Neuronal stem cell (in vitro differentiated cells): ENCODE results near the gene ATP8B3.

Experiments
- DNase-seq: peaks from one replicate; pipeline ENCODE4 v3.0.0-alpha.2; 2013; ENCODE audit warnings: low spot score
- H2AFZ ChIP-seq: one replicate; pipeline ENCODE4 v1.6.1; 2013; ENCODE audit warnings: mild to moderate bottlenecking, low read length, inconsistent platforms
- H2AK5ac ChIP-seq: 2 replicates; pipeline ENCODE4 v1.6.1; 2013; ENCODE audit warnings: low read depth, mild to moderate bottlenecking, inconsistent platforms, low read length, moderate library complexity, mixed read lengths
- H2BK120ac ChIP-seq: 2 replicates; pipeline ENCODE4 v1.6.1; 2013; ENCODE audit warnings: low read depth, mild to moderate bottlenecking, inconsistent platforms, low read length, moderate library complexity, mixed read lengths
- H2BK12ac ChIP-seq: one replicate; pipeline ENCODE4 v1.6.1; 2013; ENCODE audit warnings: low read length, inconsistent platforms
- H2BK15ac ChIP-seq: 2 replicates; pipeline ENCODE4 v1.6.1; 2013; ENCODE audit warnings: mild to moderate bottlenecking, low read length, inconsistent platforms, mixed read lengths
- H2BK5ac ChIP-seq: one replicate; pipeline ENCODE4 v1.6.1; 2013; ENCODE audit warnings: inconsistent platforms, mild to moderate bottlenecking, low read length, moderate library complexity
- H3K14ac ChIP-seq: one replicate; pipeline ENCODE4 v1.6.1; 2013; ENCODE audit warnings: low read length, inconsistent platforms
- H3K18ac ChIP-seq: 2 replicates; pipeline ENCODE4 v1.6.1; 2013; ENCODE audit warnings: low read length, inconsistent platforms
- H3K23ac ChIP-seq: 2 replicates; pipeline ENCODE4 v1.6.1; 2013; ENCODE audit warnings: low read depth, mild to moderate bottlenecking, mixed read lengths, low read length, inconsistent platforms; ENCODE audit not compliant: poor library complexity
- H3K27ac ChIP-seq: replicated peaks from 3 replicates; pipeline ENCODE4 v1.5.1; 2013; ENCODE audit warnings: low read length, inconsistent platforms
- H3K27me3 ChIP-seq, 3 experiments: 2 replicates each; pipeline ENCODE4 v1.6.1; 2013; ENCODE audit warnings: low read length in 3 of 3, mild to moderate bottlenecking in 2 of 3, inconsistent platforms in 1 of 3, low read depth in 1 of 3, mixed read lengths in 1 of 3, moderate library complexity in 1 of 3; ENCODE audit not compliant: control insufficient read depth in 3 of 3, insufficient read depth in 3 of 3
- H3K36me3 ChIP-seq, 2 donors: replicated peaks in 1 of 2; 2 replicates each; pipeline ENCODE4 v1.6.1; 2013; ENCODE audit warnings: low read length in 2 of 2; ENCODE audit not compliant: control insufficient read depth in 2 of 2, insufficient read depth in 2 of 2
- H3K4ac ChIP-seq: 2 replicates; pipeline ENCODE4 v1.6.1; 2013; ENCODE audit warnings: inconsistent platforms, mild to moderate bottlenecking, low read length, moderate library complexity
- H3K4me1 ChIP-seq, 2 donors: 1 replicate in 1 of 2; 2 replicates in 1 of 2; pipeline ENCODE4 v1.6.1; 2013; ENCODE audit warnings: low read length in 2 of 2, low read depth in 1 of 2; ENCODE audit not compliant: control insufficient read depth in 2 of 2, insufficient read depth in 1 of 2
- H3K4me2 ChIP-seq: one replicate; pipeline ENCODE4 v1.6.1; 2013; ENCODE audit warnings: mild to moderate bottlenecking, low read length, inconsistent platforms; ENCODE audit not compliant: insufficient read depth, poor library complexity, severe bottlenecking
- H3K4me3 ChIP-seq, 2 donors: 2 replicates each; pipeline ENCODE4 v1.5.1; 2013; ENCODE audit warnings: low read length in 2 of 2, mild to moderate bottlenecking in 2 of 2, inconsistent platforms in 1 of 2, moderate library complexity in 1 of 2
- H3K79me1 ChIP-seq: one replicate; pipeline ENCODE4 v1.6.1; 2013; ENCODE audit warnings: low read depth, mild to moderate bottlenecking, inconsistent platforms, low read length, moderate library complexity
- H3K9ac ChIP-seq: one replicate; pipeline ENCODE4 v1.6.1; 2013; ENCODE audit warnings: mild to moderate bottlenecking, low read depth, low read length, inconsistent platforms; ENCODE audit not compliant: poor library complexity
- H3K9me3 ChIP-seq, 2 donors: replicated peaks in 1 of 2; 2 replicates each; pipeline versions ENCODE3 to v1.6.1; 2013; ENCODE audit warnings: low read length in 2 of 2, mild to moderate bottlenecking in 2 of 2, inconsistent platforms in 1 of 2, low read depth in 1 of 2, mixed read lengths in 1 of 2, moderate library complexity in 1 of 2; ENCODE audit not compliant: control insufficient read depth in 2 of 2, insufficient read depth in 1 of 2
- H4K8ac ChIP-seq: one replicate; pipeline ENCODE4 v1.6.1; 2013; ENCODE audit warnings: low read depth, mild to moderate bottlenecking, inconsistent platforms, low read length, moderate library complexity
- H4K91ac ChIP-seq: one replicate; pipeline ENCODE4 v1.6.1; 2013; ENCODE audit warnings: low read length, low read depth, mild to moderate bottlenecking, inconsistent platforms; ENCODE audit not compliant: poor library complexity
- WGBS, 2 donors: extraction: QIAGEN DNeasy Blood & Tissue Kit; methylation state at CpG; one replicate each; pipeline ENCODE4 v1.1.7; 2013; ENCODE audit warnings: missing lambda C conversion rate in 2 of 2, mixed read lengths in 1 of 2; ENCODE audit not compliant: insufficient read length in 2 of 2, insufficient replicate concordance in 1 of 2; ENCODE audit errors: extremely low coverage in 2 of 2; 5-methylcytosine and 5-hydroxymethylcytosine counted together

ATP8B3 gene

DNA sequence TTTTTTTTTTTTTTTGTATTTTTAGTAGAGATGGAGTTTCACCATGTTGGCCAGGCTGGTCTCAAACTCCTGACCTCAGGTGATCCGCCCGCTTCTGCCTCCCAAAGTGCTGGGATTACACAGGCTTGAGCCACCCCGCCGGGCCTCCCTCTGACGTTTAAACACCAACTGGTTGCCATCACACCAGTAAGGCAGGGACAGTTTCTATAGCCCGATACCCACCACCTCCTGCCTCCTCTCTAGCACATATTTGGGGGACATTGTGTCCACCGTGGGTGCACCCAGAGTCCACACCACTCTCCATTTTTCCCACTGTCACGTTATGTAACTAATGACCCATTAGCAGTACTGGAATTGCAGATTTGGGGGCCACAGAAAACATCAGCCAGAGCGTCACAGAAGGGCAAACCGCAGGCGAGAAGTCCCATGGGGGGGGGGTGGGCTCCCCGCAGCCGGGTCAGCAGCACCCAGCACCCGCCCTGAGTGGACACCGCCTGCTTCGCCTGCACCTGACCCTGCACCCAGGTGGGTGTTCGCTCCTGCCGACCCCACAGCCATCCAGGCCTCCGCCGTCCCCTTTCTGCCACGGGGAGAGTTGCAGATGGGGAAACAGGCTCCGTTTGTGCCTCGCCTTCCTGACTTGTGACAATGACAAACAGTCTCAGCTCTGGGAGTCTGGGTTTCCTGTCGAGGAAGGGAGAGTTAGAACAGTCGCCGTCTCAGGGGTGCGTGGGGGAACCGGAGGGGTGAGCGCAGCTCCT is 55.2 kb downstream of the ATP8B3 start:
- H2BK15ac ChIP-seq, result peak overlapping the region; percentile 6
- no peak overlapping the region for H4K8ac ChIP-seq
- no peak overlapping the region for H3K9ac ChIP-seq
- H3K79me1 ChIP-seq, result peaks cover 2% of the 10 kb centered on the region
- H3K4me2 ChIP-seq, result no peak overlapping the region
- no peak overlapping the region for H4K91ac ChIP-seq
- peak overlapping the region; percentile 39 for H2BK5ac ChIP-seq
- H2AFZ ChIP-seq, result peak overlapping the region; percentile 56
- H3K27ac ChIP-seq, result no peak overlapping the region
- DNase-seq, result no peak
- H3K23ac ChIP-seq, result no peak overlapping the region
- H3K4me3 ChIP-seq, result no peak overlapping the region
- peak overlapping the region; percentile 57 for H3K18ac ChIP-seq
- H3K4me1 ChIP-seq, result peaks cover 6 to 14% of the 10 kb centered on the region in 2 donors
- no peak overlapping the region for H2BK120ac ChIP-seq
- H3K4ac ChIP-seq, result peak overlapping the region; percentile 23
- no peak overlapping the region for H3K14ac ChIP-seq
- peak overlapping the region; percentile 19 for H2AK5ac ChIP-seq
- peaks cover 81 to 99% (median 96%) of the 10 kb centered on the region in 3 experiments for H3K27me3 ChIP-seq
- H2BK12ac ChIP-seq, result no peak overlapping the region
- no CpG with 5 or more reads among the region's 29 CpGs for WGBS, 2 donors
- peaks cover 0 to 2% of the 10 kb centered on the region in 2 donors for H3K9me3 ChIP-seq
- no peaks in the 10 kb centered on the region for H3K36me3 ChIP-seq

DNA sequence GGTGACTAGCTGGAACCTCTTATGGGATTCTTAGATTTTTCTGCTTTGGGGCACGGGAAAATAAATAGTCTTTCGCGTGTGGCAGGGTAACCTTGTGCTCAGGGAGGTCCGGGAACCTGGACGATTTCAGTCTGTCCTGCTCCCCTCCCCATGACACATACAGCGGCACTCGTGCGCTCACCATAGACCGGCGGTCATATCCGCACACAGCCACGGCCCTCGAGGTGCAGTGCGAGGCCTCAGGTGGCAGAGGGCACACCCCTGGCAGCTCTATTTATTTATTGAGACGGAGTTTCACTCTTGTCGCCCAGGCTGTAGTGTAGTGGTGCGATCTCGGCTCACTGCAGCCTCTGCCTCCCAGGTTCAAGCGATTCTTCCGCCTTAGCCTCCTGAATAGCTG is 55.8 kb downstream of the ATP8B3 start:
- no peak overlapping the region for H3K4me2 ChIP-seq
- no peaks in the 10 kb centered on the region for H3K36me3 ChIP-seq
- peak overlapping the region; percentile 57 for H3K18ac ChIP-seq
- H3K27ac ChIP-seq, result no peak overlapping the region
- peaks cover 80 to 99% (median 96%) of the 10 kb centered on the region in 3 experiments for H3K27me3 ChIP-seq
- no CpG with 5 or more reads among the region's 20 CpGs for WGBS, 2 donors
- peaks cover 2% of the 10 kb centered on the region for H3K79me1 ChIP-seq
- peak overlapping the region; percentile 53 for H2BK5ac ChIP-seq
- peak overlapping the region; percentile 81 for H2AK5ac ChIP-seq
- H3K4ac ChIP-seq, result no peak overlapping the region
- peak overlapping the region; percentile 22 for H2BK12ac ChIP-seq
- H3K9ac ChIP-seq, result no peak overlapping the region
- peaks cover 6 to 14% of the 10 kb centered on the region in 2 donors for H3K4me1 ChIP-seq
- no peak overlapping the region for H2AFZ ChIP-seq
- H4K91ac ChIP-seq, result no peak overlapping the region
- H2BK120ac ChIP-seq, result no peak overlapping the region
- no peak overlapping the region for H3K14ac ChIP-seq
- H4K8ac ChIP-seq, result no peak overlapping the region
- H3K9me3 ChIP-seq, result peaks cover 0 to 1% of the 10 kb centered on the region in 2 donors
- peak overlapping the region; percentile 80 for H3K23ac ChIP-seq
- peak overlapping the region; percentile 81 for H2BK15ac ChIP-seq
- H3K4me3 ChIP-seq, result no peak overlapping the region
- DNase-seq, result no peak

DNA sequence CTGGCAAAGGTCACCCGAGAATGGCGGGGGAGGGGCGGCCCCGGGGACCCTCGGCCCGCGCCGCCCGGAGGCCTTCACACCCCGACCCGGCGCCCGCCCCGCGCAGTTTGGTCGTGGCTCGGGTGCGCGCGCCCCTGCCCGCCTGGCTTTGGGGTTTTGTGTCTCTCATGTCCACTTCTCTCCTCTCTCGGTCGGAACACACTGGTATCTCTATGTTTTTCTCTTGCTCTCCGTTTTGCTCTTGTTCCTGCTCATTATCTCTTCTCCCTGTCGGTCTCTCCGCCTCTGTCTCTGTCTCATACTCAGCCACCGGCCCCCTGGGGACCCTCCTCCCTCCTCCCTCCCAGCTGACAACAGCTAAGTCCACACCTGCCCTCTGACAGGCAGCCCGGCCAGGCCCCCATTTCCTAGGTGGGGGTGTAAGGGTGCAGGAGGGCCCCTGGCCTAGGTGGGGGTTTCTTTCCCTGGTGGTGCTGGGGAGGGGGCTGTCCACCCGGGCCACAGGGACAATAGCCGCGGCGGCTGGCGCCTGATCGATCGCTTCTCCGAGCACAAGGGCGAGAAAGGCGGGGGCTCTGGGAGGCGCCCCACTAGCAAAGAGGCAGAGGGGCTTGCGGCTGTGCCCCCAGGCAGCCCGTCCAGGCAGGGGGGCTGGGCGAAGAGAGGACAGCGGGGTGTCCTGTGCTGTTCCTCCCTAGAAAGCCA is 56.5 kb downstream of the ATP8B3 start:
- Histone ChIP-seq H3K9me3 (peaks cover 0 to 1% of the 10 kb centered on the region in 2 donors), H2BK12ac (no peak overlapping the region), H3K27ac (no peak overlapping the region), H3K4me1 (peaks cover 6 to 14% of the 10 kb centered on the region in 2 donors), H3K4me2 (peak overlapping the region; percentile 54), H2BK5ac (peak overlapping the region; percentile 53), H3K9ac (peak overlapping the region; percentile 2), H3K4me3 (no peak overlapping the region), H3K23ac (peak overlapping the region; percentile 91), H3K36me3 (no peaks in the 10 kb centered on the region), H4K8ac (no peak overlapping the region), H3K79me1 (peaks cover 2% of the 10 kb centered on the region), H2BK120ac (no peak overlapping the region), H3K27me3 (peaks cover 85 to 100% (median 96%) of the 10 kb centered on the region in 3 experiments), H3K18ac (peak overlapping the region; percentile 83), H2AK5ac (peak overlapping the region; percentile 81), H4K91ac (no peak overlapping the region), H2BK15ac (peak overlapping the region; percentile 81), H2AFZ (peak overlapping the region; percentile 79), H3K4ac (no peak overlapping the region), H3K14ac (peak overlapping the region; percentile 71)
- DNase-seq, result no peak
- no CpG with 5 or more reads among the region's 43 CpGs for WGBS, 2 donors
